RWPE2 (cell line): ENCODE measurements around the gene LCN10.

Source experiments
- ATAC-seq: fragments of 200-7000 bp; cut with Tn5 transposase; 3 replicates; pipeline ENCODE4 v1.9.1; 2021; ENCODE audit warnings: low read depth
- DNase-seq: peaks from one replicate; pipeline ENCODE4 v3.0.0-alpha.2; 2020; ENCODE audit warnings: low spot score
- H3K27ac ChIP-seq: fragments of 450-650 bp; 2 replicates; pipeline ENCODE4 v1.5.1; 2017; ENCODE audit warnings: mild to moderate bottlenecking; ENCODE audit not compliant: poor library complexity, severe bottlenecking
- H3K27me3 ChIP-seq: fragments of 250-450 bp; sonication (Bioruptor Pico); 2 replicates; pipeline ENCODE4 v1.5.1; 2021; ENCODE audit warnings: mild to moderate bottlenecking, moderate library complexity; ENCODE audit not compliant: insufficient read depth, poor library complexity, severe bottlenecking
- H3K36me3 ChIP-seq: fragments of 250-450 bp; sonication (Bioruptor Pico); 2 replicates; pipeline ENCODE4 v1.5.1; 2020; ENCODE audit warnings: low read depth, mild to moderate bottlenecking, moderate library complexity
- H3K4me1 ChIP-seq: fragments of 250-450 bp; sonication (Bioruptor Pico); 2 replicates; pipeline ENCODE4 v1.5.1; 2021; ENCODE audit warnings: mild to moderate bottlenecking, moderate library complexity; ENCODE audit not compliant: insufficient read depth, poor library complexity, severe bottlenecking
- H3K4me3 ChIP-seq: fragments of 250-450 bp; sonication (Bioruptor Pico); 2 replicates; pipeline ENCODE4 v1.5.1; 2021; ENCODE audit warnings: mild to moderate bottlenecking, moderate library complexity; ENCODE audit not compliant: severe bottlenecking
- H3K9me3 ChIP-seq: fragments of 250-450 bp; sonication (Bioruptor Pico); 2 replicates; pipeline ENCODE4 v1.5.1; 2021; ENCODE audit warnings: mild to moderate bottlenecking, moderate library complexity; ENCODE audit not compliant: severe bottlenecking
- TF ChIP-seq, protein P1 (sequence below): fragments of 450-650 bp; IDR thresholded peaks from one replicate; pipeline ENCODE4 v1.5.1; 2017; ENCODE audit warnings: mild to moderate bottlenecking, moderate library complexity; ENCODE audit not compliant: poor library complexity, severe bottlenecking

The LCN10 gene

DNA sequence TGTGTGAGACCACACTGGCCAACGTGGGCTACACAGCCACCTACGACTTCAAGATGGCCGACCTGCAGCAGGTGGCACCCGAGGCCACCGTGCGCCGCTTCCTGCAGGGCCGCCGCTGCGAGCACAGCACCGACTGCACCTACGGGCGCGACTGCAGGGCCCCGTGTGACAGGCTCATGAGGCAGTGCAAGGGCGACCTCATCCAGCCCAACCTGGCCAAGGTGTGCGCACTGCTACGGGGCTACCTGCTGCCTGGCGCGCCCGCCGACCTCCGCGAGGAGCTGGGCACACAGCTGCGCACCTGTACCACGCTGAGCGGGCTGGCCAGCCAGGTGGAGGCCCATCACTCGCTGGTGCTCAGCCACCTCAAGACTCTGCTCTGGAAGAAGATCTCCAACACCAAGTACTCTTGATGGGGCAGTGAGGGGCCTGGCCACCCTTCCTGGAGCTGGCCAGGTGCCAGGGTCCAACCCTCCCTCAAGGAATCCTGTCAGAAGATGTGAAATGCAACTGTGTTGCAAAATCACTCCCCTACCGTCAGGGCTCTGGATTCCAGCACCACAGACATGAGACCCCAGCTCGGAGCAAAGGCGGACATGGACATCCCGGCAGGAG, 19.3 kb downstream of the LCN10 start:
- DNase-seq, result no peak
- Histone ChIP-seq H3K4me3 (no peak overlapping the region), H3K27ac (no peak overlapping the region), H3K9me3 (no peaks in the 10 kb centered on the region), H3K36me3 (peaks cover 45% of the 10 kb centered on the region), H3K4me1 (peaks cover 24% of the 10 kb centered on the region), H3K27me3 (no peaks in the 10 kb centered on the region)
- ATAC-seq, result no peak
- TF ChIP-seq, protein P1, sequence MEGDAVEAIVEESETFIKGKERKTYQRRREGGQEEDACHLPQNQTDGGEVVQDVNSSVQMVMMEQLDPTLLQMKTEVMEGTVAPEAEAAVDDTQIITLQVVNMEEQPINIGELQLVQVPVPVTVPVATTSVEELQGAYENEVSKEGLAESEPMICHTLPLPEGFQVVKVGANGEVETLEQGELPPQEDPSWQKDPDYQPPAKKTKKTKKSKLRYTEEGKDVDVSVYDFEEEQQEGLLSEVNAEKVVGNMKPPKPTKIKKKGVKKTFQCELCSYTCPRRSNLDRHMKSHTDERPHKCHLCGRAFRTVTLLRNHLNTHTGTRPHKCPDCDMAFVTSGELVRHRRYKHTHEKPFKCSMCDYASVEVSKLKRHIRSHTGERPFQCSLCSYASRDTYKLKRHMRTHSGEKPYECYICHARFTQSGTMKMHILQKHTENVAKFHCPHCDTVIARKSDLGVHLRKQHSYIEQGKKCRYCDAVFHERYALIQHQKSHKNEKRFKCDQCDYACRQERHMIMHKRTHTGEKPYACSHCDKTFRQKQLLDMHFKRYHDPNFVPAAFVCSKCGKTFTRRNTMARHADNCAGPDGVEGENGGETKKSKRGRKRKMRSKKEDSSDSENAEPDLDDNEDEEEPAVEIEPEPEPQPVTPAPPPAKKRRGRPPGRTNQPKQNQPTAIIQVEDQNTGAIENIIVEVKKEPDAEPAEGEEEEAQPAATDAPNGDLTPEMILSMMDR, result no peak

DNA sequence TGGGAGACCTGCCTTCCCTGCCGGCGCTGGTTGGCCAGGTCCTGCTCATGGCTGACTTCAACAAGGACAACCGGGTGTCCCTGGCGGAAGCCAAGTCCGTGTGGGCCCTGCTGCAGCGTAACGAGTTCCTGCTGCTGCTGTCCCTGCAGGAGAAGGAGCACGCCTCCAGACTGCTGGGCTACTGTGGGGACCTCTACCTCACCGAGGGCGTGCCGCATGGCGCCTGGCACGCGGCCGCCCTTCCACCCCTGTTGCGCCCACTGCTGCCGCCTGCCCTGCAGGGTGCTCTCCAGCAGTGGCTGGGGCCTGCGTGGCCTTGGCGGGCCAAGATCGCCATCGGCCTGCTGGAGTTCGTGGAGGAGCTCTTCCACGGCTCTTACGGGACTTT, 19.8 kb downstream of the LCN10 start:
- H3K36me3 ChIP-seq, result peaks cover 45% of the 10 kb centered on the region
- H3K4me1 ChIP-seq, result peaks cover 24% of the 10 kb centered on the region
- H3K27ac ChIP-seq, result no peak overlapping the region

DNA sequence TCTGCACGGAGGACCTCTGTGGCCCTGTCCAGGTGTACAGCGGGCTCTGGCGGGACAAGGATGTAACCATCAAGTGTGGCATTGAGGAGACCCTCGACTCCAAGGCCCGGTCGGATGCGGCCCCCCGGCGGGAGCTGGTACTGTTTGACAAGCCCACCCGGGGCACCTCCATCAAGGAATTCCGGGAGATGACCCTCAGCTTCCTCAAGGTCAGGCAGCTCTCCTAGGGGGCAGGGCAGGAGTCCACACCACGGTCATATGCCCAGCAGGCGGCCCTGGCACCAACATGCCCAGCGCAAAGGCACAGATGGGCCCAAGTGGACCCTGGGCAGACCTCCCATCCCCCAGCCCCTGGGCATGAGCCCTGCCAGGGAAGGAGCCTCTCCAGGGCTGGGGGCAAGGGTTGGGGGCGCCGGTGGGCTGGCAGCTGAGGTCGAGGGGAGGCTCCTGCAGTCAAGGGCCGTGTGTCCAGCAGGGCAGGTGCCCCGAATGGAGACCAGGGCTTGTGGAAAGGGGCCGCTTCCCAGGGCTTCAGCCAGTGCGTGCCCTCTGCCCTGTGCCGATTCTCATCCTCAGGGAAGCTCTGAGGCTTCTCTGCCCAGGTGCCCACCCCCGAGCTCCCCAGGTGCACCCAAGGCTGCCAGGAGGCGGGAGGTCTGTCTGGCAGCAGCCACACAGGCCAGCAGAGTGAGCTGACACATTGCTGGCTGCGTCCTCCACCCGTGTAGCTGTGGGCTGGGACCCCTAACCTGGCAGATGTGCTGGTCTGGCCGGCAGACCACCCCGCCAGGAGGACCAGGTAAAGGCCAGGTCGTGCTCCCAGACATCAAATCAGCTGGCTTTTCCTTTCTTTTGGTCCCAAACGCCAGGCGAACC, 20.4 kb downstream of the LCN10 start:
- peaks cover 24% of the 10 kb centered on the region for H3K4me1 ChIP-seq
- peaks cover 45% of the 10 kb centered on the region for H3K36me3 ChIP-seq

More for the DNA sequence above, 19.8 kb downstream of the LCN10 start:
- TF ChIP-seq, protein P1, result no peak
- Histone ChIP-seq H3K4me3 (no peak overlapping the region), H3K27me3 (no peaks in the 10 kb centered on the region), H3K9me3 (no peaks in the 10 kb centered on the region)
- no peak for DNase-seq
- no peak for ATAC-seq

DNA sequence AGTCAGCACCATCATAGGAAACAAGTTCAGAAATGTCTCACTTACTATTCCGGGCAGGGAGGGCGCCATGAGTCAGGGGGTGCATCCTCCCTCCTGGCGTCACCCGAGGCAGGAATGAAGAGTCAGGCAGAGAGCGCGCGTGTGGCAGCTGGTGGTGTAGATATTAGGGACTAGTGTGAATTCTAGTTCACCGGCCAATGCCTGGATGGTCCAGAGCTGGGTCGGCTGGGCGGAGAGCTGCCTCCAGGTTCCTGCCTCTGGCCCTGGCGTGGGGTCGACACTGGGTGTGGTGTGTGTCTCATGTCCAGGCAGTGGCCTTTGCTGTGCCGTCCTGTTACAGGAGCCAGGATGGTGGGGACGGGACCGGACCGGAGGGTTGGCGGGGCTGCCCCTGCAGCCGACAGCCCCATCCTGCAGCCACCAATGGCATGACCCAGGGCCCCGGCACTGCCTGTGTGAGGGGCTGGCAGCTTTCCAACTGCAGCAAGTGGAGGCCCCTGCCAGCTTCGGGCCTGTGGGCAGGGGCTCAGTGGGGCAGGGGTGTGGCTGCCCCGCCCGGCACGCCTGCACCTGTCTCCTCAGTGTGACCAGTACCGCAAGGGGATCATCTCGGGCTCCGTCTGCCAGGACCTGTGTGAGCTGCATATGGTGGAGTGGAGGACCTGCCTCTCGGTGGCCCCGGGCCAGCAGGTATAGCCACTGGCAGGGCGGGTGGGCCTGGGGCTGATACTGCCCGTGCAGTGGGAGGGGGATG, 21.2 kb downstream of the LCN10 start:
- no peaks in the 10 kb centered on the region for H3K9me3 ChIP-seq
- no peak overlapping the region for H3K4me3 ChIP-seq
- DNase-seq (no peak), ATAC-seq (peak; percentile 72)
- peak overlapping the region; percentile 33 for H3K27ac ChIP-seq
- H3K4me1 ChIP-seq, result peaks cover 24% of the 10 kb centered on the region
- peaks cover 40% of the 10 kb centered on the region for H3K36me3 ChIP-seq
- H3K27me3 ChIP-seq, result no peaks in the 10 kb centered on the region
- TF ChIP-seq, protein P1, result no peak

More for the DNA sequence above, 20.4 kb downstream of the LCN10 start:
- Histone ChIP-seq H3K4me3 (no peak overlapping the region), H3K27ac (peak overlapping the region; percentile 33), H3K27me3 (no peaks in the 10 kb centered on the region), H3K9me3 (no peaks in the 10 kb centered on the region)
- DNase-seq, result no peak
- ATAC-seq, result no peak; the same call in 2 of the 3 replicates
- TF ChIP-seq, protein P1, result no peak
